Stimulated activated CD4-positive, alpha-beta T cell treated with anti-CD3 and anti-CD28 coated beads, Interleukin-1b, Interleukin-23, amount 100 ng/mL, for 4 hours (primary cell): ENCODE data around the gene RBFOX1.
"Not testable (repeated sequence)": the region's sequence is repeated elsewhere in the genome, so short reads cannot be mapped to it uniquely, and the experiment has no call there.

ENCODE experiments used
- DNase-seq, 2 donors: peaks; one replicate each; pipeline ENCODE4 v3.0.0-alpha.2; 2020; ENCODE audit warnings: low read depth in 2 of 2

RBFOX1 gene

GRCh38 chr16:7458144-7458543 lies 125.5 kb downstream of the RBFOX1 start:
- DNase-seq, result no peak

DNA sequence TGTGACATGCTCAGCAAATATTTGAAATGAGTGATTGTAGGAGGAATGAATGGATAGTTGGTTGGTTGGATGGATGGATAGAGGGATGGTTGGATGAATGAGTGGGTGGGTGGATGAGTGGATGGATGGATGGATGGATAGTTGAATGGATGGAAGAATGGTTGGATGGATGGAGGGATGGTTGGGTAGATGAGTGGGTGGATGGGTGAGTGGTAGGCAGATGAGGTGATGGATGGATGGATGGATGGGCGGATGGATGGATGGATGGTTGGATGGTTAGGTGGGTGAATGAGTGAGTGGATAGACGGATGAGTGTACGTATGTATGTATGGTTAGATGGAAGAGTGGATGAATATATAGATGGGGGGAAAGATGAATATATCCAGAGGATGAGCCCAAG lies 137.7 kb downstream of the RBFOX1 start:
- no peak for DNase-seq

DNA sequence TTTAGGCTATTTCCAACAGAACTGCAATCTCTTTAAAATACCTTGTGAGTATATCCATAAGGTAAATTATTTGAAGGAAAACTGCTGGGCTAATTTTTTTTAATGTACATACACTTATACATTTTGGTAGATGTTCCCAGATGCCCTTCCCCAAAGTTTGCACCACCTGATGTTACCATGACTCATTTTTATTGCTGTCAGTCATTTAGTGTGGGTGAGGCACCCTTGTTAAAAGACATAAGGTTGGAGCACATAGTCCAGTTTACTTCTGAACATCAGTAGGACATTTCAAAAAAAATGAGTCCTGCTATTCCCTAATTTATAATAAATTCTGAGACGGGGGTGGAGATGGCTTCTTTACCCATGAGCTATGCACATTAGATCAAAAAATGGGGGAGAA lies 138.6 kb downstream of the RBFOX1 start:
- no peak for DNase-seq

- DNase-seq, result no peak
These were observed 149.4 kb downstream of the RBFOX1 start for GRCh38 chr16:7482032-7482431.

- no peak for DNase-seq
These were observed 150.1 kb downstream of the RBFOX1 start for GRCh38 chr16:7482596-7483290.

- no peak for DNase-seq
These were observed 155.1 kb downstream of the RBFOX1 start for GRCh38 chr16:7487574-7488323.

DNA sequence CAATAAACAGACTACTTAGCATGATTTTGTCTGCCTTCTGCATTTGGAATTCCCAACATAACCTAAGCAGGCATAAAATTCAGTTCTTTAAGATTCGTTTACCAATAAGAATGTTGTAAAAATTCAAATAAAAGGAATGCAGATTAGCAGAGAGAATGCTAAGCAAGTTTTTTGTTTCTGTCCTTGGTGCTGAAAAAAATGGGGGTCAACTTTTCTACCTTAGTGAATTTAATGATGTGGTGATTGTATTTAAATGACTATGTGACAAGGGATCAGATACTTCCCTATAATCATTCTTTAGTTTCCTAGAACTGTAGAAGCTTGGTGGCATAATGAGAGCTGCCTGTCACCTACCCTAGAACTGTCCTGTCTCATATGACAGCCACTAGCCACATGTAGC lies 159.5 kb downstream of the RBFOX1 start:
- DNase-seq, result no peak

DNA sequence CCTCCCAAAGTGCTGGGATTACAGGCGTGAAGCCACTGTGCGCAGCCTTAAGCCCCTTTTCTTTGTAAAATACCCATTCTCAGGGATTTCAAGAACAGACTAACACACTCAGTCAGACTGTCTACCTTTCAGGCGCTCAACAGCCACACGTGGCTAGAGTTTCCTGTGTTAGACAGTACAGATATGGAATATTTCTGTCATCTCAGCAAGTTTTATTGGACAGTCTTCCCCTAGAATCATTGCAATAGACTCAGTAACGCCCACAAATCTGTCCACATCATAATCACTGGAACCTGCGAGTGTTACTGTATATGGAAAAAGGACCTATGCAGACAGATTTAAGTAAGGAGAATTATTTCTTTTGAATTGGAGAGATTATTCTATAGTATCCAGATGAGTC lies 160.5 kb downstream of the RBFOX1 start:
- DNase-seq, result no peak

DNA sequence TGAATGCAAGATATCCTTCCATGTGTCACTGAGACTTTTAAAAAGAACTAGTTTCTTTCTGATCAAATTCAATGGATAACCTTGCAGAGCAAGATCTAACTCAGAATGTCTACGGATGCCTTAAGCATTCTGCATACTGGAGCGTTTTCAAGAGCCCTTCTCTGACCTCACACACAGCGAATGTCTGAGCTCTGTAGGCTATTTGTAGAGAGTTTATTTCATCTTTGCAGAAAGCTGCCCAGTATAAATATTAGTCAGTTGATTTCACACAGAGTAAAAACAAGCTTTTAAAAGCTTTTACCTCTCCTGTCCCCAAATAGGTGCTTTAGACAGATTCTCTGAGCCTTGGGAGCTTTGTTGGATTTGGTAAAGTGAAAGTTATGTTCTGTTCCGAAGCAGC lies 165.0 kb downstream of the RBFOX1 start:
- no peak for DNase-seq

DNA sequence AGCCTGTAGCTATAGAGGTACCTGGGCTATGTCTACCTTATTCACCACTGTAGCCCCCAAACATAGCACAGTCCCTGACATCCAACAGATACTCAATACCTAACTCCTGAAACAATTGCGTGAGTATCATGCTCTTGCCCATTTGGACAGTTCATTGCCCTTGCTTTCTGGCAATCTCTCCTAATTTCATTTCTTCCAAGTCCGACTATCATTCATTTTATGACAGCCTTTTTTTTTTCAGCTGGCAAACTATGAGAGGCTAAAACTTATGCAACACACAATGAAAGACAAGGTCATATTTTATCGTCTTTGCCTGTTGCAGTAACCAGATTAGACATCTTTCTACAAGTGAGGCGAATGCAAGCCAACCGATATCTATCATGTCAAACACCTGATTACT lies 169.2 kb downstream of the RBFOX1 start:
- no peak for DNase-seq

GRCh38 chr16:7502591-7503157 lies 170.0 kb downstream of the RBFOX1 start:
- DNase-seq, result not testable (repeated sequence)

GRCh38 chr16:7503666-7504065 lies 171.0 kb downstream of the RBFOX1 start:
- DNase-seq, result no peak

GRCh38 chr16:7504844-7505243 lies 172.2 kb downstream of the RBFOX1 start:
- DNase-seq, result no peak

- DNase-seq, result no peak
These were observed 172.8 kb downstream of the RBFOX1 start for GRCh38 chr16:7505495-7505894.

GRCh38 chr16:7506363-7506762 lies 173.7 kb downstream of the RBFOX1 start:
- DNase-seq, result no peak

DNA sequence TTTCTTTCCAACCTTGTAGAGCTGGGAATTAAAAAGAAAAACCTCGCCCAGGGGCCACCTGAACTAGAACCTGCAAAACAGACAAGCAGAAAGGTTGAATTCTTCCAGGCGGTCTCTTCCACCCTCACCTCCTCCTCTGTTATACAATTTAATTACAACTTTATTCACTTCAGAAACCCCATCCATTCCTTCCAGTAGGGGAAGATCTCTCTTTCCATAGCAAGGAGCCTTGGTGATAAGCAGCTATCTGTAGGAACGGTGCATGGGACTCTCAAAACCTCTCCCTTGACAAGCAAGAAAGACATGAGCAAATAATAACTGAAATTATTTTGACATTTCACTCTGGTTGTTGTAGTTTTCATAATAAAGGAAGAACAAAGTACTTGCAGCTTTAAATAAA lies 176.0 kb downstream of the RBFOX1 start:
- DNase-seq, result no peak

GRCh38 chr16:7509963-7510601 lies 177.4 kb downstream of the RBFOX1 start:
- DNase-seq, result no peak

DNA sequence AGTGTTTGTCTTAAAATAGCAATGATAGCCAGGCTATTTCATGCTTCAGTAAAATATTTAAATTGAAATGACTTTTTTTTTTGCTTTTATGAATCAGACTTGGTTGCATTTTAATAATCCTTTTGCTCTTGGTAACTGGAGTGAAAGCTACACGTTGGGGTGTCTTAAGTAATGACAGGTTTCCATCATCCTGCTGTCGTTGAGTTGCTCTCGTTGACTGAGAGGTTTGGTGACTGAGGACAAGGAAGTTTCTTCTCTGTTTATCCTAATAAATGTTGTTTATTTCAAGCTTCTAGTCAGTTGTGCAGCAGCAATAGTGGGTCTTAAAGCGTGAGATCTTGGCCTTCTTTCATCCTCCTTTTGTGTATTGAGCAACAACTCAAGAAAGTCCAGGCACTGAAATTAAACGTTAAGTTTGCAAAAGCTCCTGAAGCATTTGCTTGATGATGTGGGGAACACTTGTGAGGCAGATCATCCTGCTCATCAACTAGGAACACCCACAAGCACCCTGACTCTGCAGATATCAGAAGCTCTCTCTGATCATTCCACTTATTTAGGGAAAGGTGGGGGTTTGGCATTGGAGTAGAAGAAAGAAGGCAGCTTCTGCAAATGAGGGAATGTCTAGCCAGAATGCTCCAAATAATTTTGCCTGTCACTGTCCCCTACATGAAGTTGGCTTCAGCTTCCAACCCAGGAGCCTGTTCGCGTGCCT lies 179.1 kb downstream of the RBFOX1 start:
- DNase-seq, result no peak

- no peak for DNase-seq
These were observed 179.9 kb downstream of the RBFOX1 start for GRCh38 chr16:7512503-7512902.

GRCh38 chr16:7513429-7513828 lies 180.8 kb downstream of the RBFOX1 start:
- DNase-seq, result no peak

DNA sequence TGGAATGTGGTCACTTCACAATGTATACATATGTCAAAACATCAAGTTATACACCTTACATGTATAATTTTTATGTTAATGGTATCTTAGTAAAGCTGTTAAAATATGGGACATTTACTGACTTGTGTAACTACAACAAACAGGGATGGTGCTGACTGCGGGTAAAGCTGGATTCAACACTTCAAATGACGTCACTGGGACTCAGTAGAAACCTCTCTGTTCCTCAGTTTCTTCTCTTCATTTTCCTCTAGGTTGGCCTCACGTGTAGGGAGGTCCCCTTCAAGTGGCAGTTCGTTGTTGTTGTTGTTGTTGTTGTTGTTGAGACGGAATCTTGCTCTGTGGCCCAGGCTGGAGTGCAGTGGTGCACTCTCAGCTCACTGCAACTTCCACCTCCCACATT lies 182.9 kb downstream of the RBFOX1 start:
- DNase-seq, result no peak

DNA sequence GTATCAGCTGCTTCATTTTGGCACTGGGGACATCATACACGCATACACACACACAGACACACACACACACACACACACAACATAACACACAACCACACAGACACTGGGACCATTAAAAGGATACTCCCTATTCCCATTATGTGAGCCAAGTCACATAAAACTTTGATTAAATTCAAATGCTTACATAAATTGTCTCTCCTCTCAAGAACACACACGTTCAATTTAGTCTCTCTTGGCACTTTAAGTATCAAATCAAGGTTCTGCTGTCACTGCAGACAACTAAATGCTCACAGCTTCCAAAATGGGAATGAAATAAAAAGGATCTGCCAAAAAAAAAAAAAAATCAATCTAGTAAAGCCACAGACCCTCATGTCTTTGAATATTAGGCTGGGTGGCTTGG lies 184.9 kb downstream of the RBFOX1 start:
- DNase-seq, result no peak
